GM19023 (cell line): ENCODE results near the gene SLC22A3.

Experiments
- ATAC-seq: cut with Tn5 transposase; IDR thresholded peaks from one replicate; pipeline ENCODE4 v1.9.1; 2021; ENCODE audit warnings: mild to moderate bottlenecking, moderate library complexity; ENCODE audit not compliant: unreplicated experiment

SLC22A3 gene

DNA sequence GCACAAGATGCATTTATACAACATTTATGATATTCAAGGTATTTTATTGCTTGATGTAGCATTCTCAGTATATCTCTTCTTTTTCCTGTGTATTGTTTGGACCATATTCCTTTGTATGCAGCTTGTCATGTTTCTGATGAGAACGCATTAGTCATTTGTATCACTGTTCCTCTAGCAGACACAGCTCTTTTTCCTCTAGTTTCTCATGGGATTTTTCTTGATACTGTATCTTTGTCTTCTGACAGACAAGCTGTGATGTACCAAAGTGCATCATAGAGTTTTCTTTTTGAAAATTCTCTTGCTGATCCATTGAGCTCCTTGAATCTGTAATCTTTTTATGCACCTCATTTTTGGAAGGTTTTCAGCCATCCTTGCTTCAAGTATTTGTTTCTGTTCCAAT is 140.9 kb downstream of the SLC22A3 start:
- no peak for ATAC-seq

DNA sequence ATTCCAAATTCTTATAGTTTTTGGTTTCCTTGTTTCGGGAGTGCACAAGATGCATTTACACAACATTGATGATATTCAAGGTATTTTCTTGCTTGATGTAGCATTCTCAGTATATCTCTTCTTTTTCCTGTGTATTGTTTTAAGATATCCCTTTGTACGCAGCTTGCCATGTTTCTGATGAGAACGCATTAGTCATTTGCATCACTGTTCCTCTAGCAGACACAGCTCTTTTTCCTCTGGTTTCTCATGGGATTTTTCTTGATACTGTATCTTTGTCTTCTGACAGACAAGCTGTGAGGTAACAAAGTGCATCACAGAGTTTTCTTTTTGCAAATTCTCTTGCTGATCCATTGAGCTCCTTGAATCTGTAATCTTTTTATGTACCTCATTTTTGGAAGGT is 146.4 kb downstream of the SLC22A3 start:
- ATAC-seq, result no peak

DNA sequence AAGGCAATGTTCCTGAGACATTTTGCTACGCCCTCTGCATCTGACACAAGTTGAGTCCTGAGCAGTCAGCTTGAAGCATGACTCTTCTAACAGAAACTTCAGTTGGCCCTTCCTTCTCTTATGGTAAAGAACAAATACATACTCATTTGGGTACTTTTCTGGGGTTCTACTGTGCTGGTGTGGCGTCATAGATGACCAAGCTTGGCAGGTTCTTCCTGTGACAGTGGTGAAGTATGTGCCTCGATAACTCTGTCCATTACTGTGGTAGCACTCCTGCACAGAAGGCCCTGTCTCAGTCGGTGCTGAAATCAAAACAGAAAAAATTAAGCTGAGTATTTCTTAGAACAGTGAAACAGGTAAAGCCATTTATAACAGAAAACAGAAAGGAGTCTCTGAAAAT is 152.5 kb downstream of the SLC22A3 start:
- no peak for ATAC-seq
